HCT116 (cell line): Measurements from ENCODE around the gene GMPR2. TPM values are rescaled to one million over a fixed set of nuclear protein-coding genes. Genes with fewer than 3 reads are reported as not detected.

Experiments used
- ATAC-seq: fragments of 200-7000 bp; cut with Tn5 transposase; 2 replicates; pipeline ENCODE4 v1.9.1; 2020; ENCODE audit warnings: mild to moderate bottlenecking, moderate library complexity
- BruUV-seq: library from RNA; stranded (reverse); fragments of 400-500 nt; replicated peaks from 2 replicates; lab custom pipeline; 2021; lab: Mats Ljungman, UMichigan
- CTCF ChIA-PET: fragments of 300-600 bp; sonication (Branson Sonifier 250); formaldehyde crosslinking; loops from one replicate; lab custom pipeline; 2021; ENCODE audit warnings: antibody characterized with exemption; lab: Charles Lee
- POLR2A ChIA-PET: fragments of 300-600, 350-600 bp; sonication (Branson Sonifier 250); formaldehyde crosslinking; loops from one replicate; lab custom pipeline; 2021; ENCODE audit warnings: antibody characterized with exemption; lab: Charles Lee
- RAD21 ChIA-PET, 2 experiments: fragments of 300-600 bp; sonication (Branson Sonifier 250); formaldehyde crosslinking; loops; one replicate each; lab custom pipeline; 2023; ENCODE audit warnings: low total read pairs in 2 of 2; ENCODE audit not compliant: uncharacterized antibody in 2 of 2, unreplicated experiment in 2 of 2, low non-redundant PET in 1 of 2; lab: Charles Lee
- DNase-seq: peaks from one replicate; pipeline ENCODE4 v3.0.0-alpha.2; 2010; ENCODE audit warnings: low read depth, low spot score
- H2AFZ ChIP-seq: fragments of 200-600 bp; shearing (Covaris generic), sonication (generic); 2 replicates; pipeline ENCODE4 v1.6.1; 2017; ENCODE audit warnings: low read depth, mixed run types, mixed read lengths, antibody characterized with exemption, low read length; ENCODE audit not compliant: poor library complexity, severe bottlenecking
- H3K27ac ChIP-seq: 2 replicates; pipeline ENCODE4 v1.5.1; 2012; ENCODE audit warnings: low read depth, low read length
- H3K27me3 ChIP-seq: fragments of 200-600 bp; sonication (generic); 2 replicates; pipeline ENCODE4 v1.6.1; 2016; ENCODE audit warnings: mixed run types, low read length, mixed read lengths; ENCODE audit not compliant: insufficient read depth
- H3K36me3 ChIP-seq, 2 experiments: fragments of 200-500 bp in 1 of 2; fragments of 200-600 bp in 1 of 2; sonication (Bioruptor generic) in 1 of 2; sonication (generic) in 1 of 2; 2 replicates each; pipeline versions ENCODE4 v1.5.1 to v1.6.1; 2014 to 2016; ENCODE audit warnings: low read length in 2 of 2, inconsistent platforms in 1 of 2, mixed read lengths in 1 of 2, mixed run types in 1 of 2; ENCODE audit not compliant: insufficient read depth in 2 of 2, control insufficient read depth in 1 of 2
- H3K4me1 ChIP-seq, 2 experiments: fragments of 200-600 bp in 1 of 2; sonication (generic) in 1 of 2; 2 replicates each; pipeline versions ENCODE4 v1.5.1 to v1.6.1; 2012 to 2017; ENCODE audit warnings: low read length in 2 of 2, inconsistent platforms in 1 of 2, mild to moderate bottlenecking in 1 of 2, mixed read lengths in 1 of 2, mixed run types in 1 of 2, moderate library complexity in 1 of 2; ENCODE audit not compliant: insufficient read depth in 2 of 2, control insufficient read depth in 1 of 2
- H3K4me2 ChIP-seq: fragments of 200-600 bp; sonication (generic); 2 replicates; pipeline ENCODE4 v1.6.1; 2017; ENCODE audit warnings: mixed run types, low read length, mixed read lengths
- H3K4me3 ChIP-seq, 2 experiments: fragments of 200-600 bp in 1 of 2; sonication (generic) in 1 of 2; replicated peaks in 1 of 2; 2 replicates each; pipeline ENCODE4 v1.5.1; 2011 to 2016; ENCODE audit warnings: low read length in 2 of 2, control low read depth in 1 of 2, low read depth in 1 of 2, mild to moderate bottlenecking in 1 of 2, mixed read lengths in 1 of 2, mixed run types in 1 of 2
- H3K79me2 ChIP-seq: fragments of 200-600 bp; sonication (generic); 2 replicates; pipeline ENCODE4 v1.6.1; 2017; ENCODE audit warnings: mild to moderate bottlenecking, mixed run types, low read length, moderate library complexity, mixed read lengths; ENCODE audit not compliant: insufficient read depth
- H3K9ac ChIP-seq: fragments of 200-600 bp; sonication (generic); 2 replicates; pipeline ENCODE4 v1.6.1; 2016; ENCODE audit warnings: low read length, mixed read lengths
- H3K9me2 ChIP-seq: fragments of 200-600 bp; sonication (generic), shearing (Covaris generic); 2 replicates; pipeline ENCODE4 v1.6.1; 2017; ENCODE audit warnings: mixed run types, mild to moderate bottlenecking, moderate library complexity; ENCODE audit not compliant: insufficient read depth
- H3K9me3 ChIP-seq, 2 experiments: fragments of 200-500 bp in 1 of 2; fragments of 200-600 bp in 1 of 2; sonication (Bioruptor generic) in 1 of 2; sonication (generic) in 1 of 2; 2 replicates each; pipeline ENCODE4 v1.6.1; 2014 to 2017; ENCODE audit warnings: low read length in 2 of 2, mixed read lengths in 2 of 2, inconsistent platforms in 1 of 2, low read depth in 1 of 2, mild to moderate bottlenecking in 1 of 2, mixed run types in 1 of 2, moderate library complexity in 1 of 2; ENCODE audit not compliant: control insufficient read depth in 1 of 2, insufficient read depth in 1 of 2
- H4K20me1 ChIP-seq: fragments of 200-600 bp; sonication (generic), shearing (Covaris generic); 2 replicates; pipeline ENCODE4 v1.6.1; 2017; ENCODE audit warnings: mixed run types, mild to moderate bottlenecking, moderate library complexity; ENCODE audit not compliant: insufficient read depth
- ATF3 ChIP-seq: IDR thresholded peaks from 2 replicates; pipeline ENCODE4 v1.6.1; 2012
- CBX3 ChIP-seq: IDR thresholded peaks from 2 replicates; pipeline ENCODE4 v1.6.1; 2012; ENCODE audit warnings: low read depth
- CEBPB ChIP-seq: IDR thresholded peaks from 2 replicates; pipeline ENCODE4 v1.6.1; 2012; ENCODE audit warnings: low read depth
- EGR1 ChIP-seq: IDR thresholded peaks from 2 replicates; pipeline ENCODE4 v1.6.1; 2012; ENCODE audit warnings: low read depth
- ELF1 ChIP-seq: IDR thresholded peaks from 2 replicates; pipeline ENCODE4 v1.6.1; 2012; ENCODE audit warnings: low read depth, borderline replicate concordance
- FOSL1 ChIP-seq: IDR thresholded peaks from 2 replicates; pipeline ENCODE4 v1.6.1; 2012; ENCODE audit warnings: low read depth
- JUND ChIP-seq: IDR thresholded peaks from 2 replicates; pipeline ENCODE4 v1.6.1; 2012
- POLR2A ChIP-seq: IDR thresholded peaks from 2 replicates; pipeline ENCODE4 v1.7.0; 2011; ENCODE audit warnings: borderline replicate concordance; ENCODE audit not compliant: insufficient read depth, insufficient read length; ENCODE audit errors: extremely low read depth
- RAD21 ChIP-seq: IDR thresholded peaks from 2 replicates; pipeline ENCODE4 v1.6.1; 2012; ENCODE audit warnings: low read depth, mild to moderate bottlenecking
- REST ChIP-seq: IDR thresholded peaks from 2 replicates; pipeline ENCODE4 v1.6.1; 2012; ENCODE audit warnings: low read depth
- SIN3A ChIP-seq: IDR thresholded peaks from 2 replicates; pipeline ENCODE4 v1.6.1; 2012; ENCODE audit warnings: low read depth
- SRF ChIP-seq: IDR thresholded peaks from 2 replicates; pipeline ENCODE4 v1.6.1; 2012; ENCODE audit warnings: low read depth
- TCF7L2 ChIP-seq: IDR thresholded peaks from 2 replicates; pipeline ENCODE4 v1.7.0; 2011; ENCODE audit warnings: borderline replicate concordance, inconsistent platforms; ENCODE audit not compliant: insufficient read depth, insufficient read length; ENCODE audit errors: extremely low read depth
- ZFX ChIP-seq: fragments of 450-650 bp; IDR thresholded peaks from 2 replicates; pipeline ENCODE4 v1.6.1; 2017
- ZNF274 ChIP-seq: fragments of 200-500 bp; sonication (Bioruptor generic); IDR thresholded peaks from 2 replicates; pipeline ENCODE4 v1.6.1; 2014; ENCODE audit warnings: mild to moderate bottlenecking, low read depth, low read length, inconsistent platforms
- intact Hi-C: fragments of 100-400 bp; cut with micrococcal nuclease; formaldehyde crosslinking; loops from 2 replicates; pipeline ENCODE4 v1.10.0; 2022
- total RNA-seq: library from RNA; stranded (reverse); gene quantifications from one replicate; pipeline ENCODE4 v1.2.1, GENCODE V29; 2021; ENCODE audit not compliant: unreplicated experiment
- TF ChIP-seq, protein P1 (sequence below), 3 experiments: fragments of 200-600 bp in 1 of 3; sonication (generic) in 1 of 3; IDR thresholded peaks in 2 of 3; conservative IDR thresholded peaks in 1 of 3; 2 replicates each; pipeline ENCODE4 v1.5.1; 2012 to 2017; ENCODE audit warnings: low read depth in 2 of 3, low read length in 2 of 3, antibody characterized with exemption in 1 of 3, borderline replicate concordance in 1 of 3, control low read depth in 1 of 3, mild to moderate bottlenecking in 1 of 3, mixed read lengths in 1 of 3, mixed run types in 1 of 3, moderate library complexity in 1 of 3; ENCODE audit not compliant: insufficient read depth in 1 of 3
- TF ChIP-seq, protein P2 (sequence below): IDR thresholded peaks from 2 replicates; pipeline ENCODE4 v1.6.1; 2012

Gene GMPR2
- total RNA-seq, 1 experiment from 2014 or later = 66.9 TPM

GRCh38 chr14:24224618-24225071 is 8.1 kb upstream of the GMPR2 start:
- H3K27ac ChIP-seq = no peak overlapping the region
- H2AFZ ChIP-seq = no peak overlapping the region
- H3K9ac ChIP-seq = no peak overlapping the region
- no TSS peak for BruUV-seq
- H3K36me3 ChIP-seq = peaks cover 4 to 10% of the 10 kb centered on the region in 2 experiments; a peak in 3 of 4 replicates
- TF ChIP-seq ZFX (no peak), POLR2A (no peak), CBX3 (no peak)
- no peak for DNase-seq
- H3K79me2 ChIP-seq = peaks cover 96% of the 10 kb centered on the region
- RAD21 ChIA-PET = no interaction called here
- H3K4me2 ChIP-seq = no peak overlapping the region
- CTCF ChIA-PET = no interaction called here
- no peaks in the 10 kb centered on the region for H4K20me1 ChIP-seq
- POLR2A ChIA-PET = no interaction called here
- H3K9me2 ChIP-seq = no peaks in the 10 kb centered on the region
- H3K4me1 ChIP-seq = no peaks in the 10 kb centered on the region
- no peaks in the 10 kb centered on the region for H3K27me3 ChIP-seq
- no peaks in the 10 kb centered on the region for H3K9me3 ChIP-seq
- ATAC-seq = no peak
- no peak overlapping the region for H3K4me3 ChIP-seq
- intact Hi-C loops = no loop called here

GRCh38 chr14:24226473-24226872 is 6.3 kb upstream of the GMPR2 start:
- DNase-seq (no peak), ATAC-seq (no peak)
- no peak overlapping the region for H2AFZ ChIP-seq
- H3K9me2 ChIP-seq = no peaks in the 10 kb centered on the region
- peaks cover 92% of the 10 kb centered on the region for H3K79me2 ChIP-seq
- H3K4me3 ChIP-seq = no peak overlapping the region
- peaks cover 4 to 10% of the 10 kb centered on the region in 2 experiments; a peak in 3 of 4 replicates for H3K36me3 ChIP-seq
- ChIA-PET CTCF (no interaction called here), POLR2A (no interaction called here), RAD21 (no interaction called here)
- H3K9ac ChIP-seq = no peak overlapping the region
- H3K4me1 ChIP-seq = peaks cover 7 to 10% of the 10 kb centered on the region in 2 experiments; a peak in 3 of 4 replicates
- intact Hi-C loops = no loop called here
- no peaks in the 10 kb centered on the region for H3K9me3 ChIP-seq
- H4K20me1 ChIP-seq = no peaks in the 10 kb centered on the region
- H3K4me2 ChIP-seq = no peak overlapping the region
- BruUV-seq = no TSS peak
- H3K27me3 ChIP-seq = no peaks in the 10 kb centered on the region
- H3K27ac ChIP-seq = no peak overlapping the region
- TF ChIP-seq REST (no peak), CEBPB (no peak), SIN3A (no peak), CBX3 (no peak), ELF1 (no peak), FOSL1 (no peak), RAD21 (no peak), POLR2A (no peak), JUND (no peak), ZNF274 (no peak), ATF3 (no peak), ZFX (no peak), EGR1 (no peak), SRF (no peak), TCF7L2 (no peak)
- TF ChIP-seq, protein P1, sequence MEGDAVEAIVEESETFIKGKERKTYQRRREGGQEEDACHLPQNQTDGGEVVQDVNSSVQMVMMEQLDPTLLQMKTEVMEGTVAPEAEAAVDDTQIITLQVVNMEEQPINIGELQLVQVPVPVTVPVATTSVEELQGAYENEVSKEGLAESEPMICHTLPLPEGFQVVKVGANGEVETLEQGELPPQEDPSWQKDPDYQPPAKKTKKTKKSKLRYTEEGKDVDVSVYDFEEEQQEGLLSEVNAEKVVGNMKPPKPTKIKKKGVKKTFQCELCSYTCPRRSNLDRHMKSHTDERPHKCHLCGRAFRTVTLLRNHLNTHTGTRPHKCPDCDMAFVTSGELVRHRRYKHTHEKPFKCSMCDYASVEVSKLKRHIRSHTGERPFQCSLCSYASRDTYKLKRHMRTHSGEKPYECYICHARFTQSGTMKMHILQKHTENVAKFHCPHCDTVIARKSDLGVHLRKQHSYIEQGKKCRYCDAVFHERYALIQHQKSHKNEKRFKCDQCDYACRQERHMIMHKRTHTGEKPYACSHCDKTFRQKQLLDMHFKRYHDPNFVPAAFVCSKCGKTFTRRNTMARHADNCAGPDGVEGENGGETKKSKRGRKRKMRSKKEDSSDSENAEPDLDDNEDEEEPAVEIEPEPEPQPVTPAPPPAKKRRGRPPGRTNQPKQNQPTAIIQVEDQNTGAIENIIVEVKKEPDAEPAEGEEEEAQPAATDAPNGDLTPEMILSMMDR (IDR thresholded peaks at IDR 0.05 in 2 of 3, conservative IDR thresholded peaks at IDR 0.05 in 1 of 3; ENCODE audit: borderline replicate concordance in 1 of 3, insufficient read depth in 1 of 3, low read depth in 2 of 3, low read length in 2 of 3) = no peak
- TF ChIP-seq, protein P2, sequence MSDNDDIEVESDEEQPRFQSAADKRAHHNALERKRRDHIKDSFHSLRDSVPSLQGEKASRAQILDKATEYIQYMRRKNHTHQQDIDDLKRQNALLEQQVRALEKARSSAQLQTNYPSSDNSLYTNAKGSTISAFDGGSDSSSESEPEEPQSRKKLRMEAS = no peak
